Sigmoid colon (tissue), 4 donors: ENCODE measurements around the gene TMEM240.

Experiments
- CTCF ChIP-seq, 4 experiments: fragments of 450-650 bp in 3 of 4; fragments of 200-600 bp in 1 of 4; IDR thresholded peaks; one replicate each; pipeline ENCODE4 v1.5.1; 2016 to 2019; ENCODE audit warnings: antibody characterized with exemption in 4 of 4, mild to moderate bottlenecking in 3 of 4, moderate library complexity in 2 of 4
- EP300 ChIP-seq, 4 donors: sonication (generic); formaldehyde crosslinking; IDR thresholded peaks; one replicate each; pipeline ENCODE4 v1.6.1; 2017; ENCODE audit warnings: antibody characterized with exemption in 4 of 4
- POLR2A ChIP-seq, 2 donors: fragments of 450-650 bp; IDR thresholded peaks; one replicate each; pipeline ENCODE4 v1.6.1; 2016; ENCODE audit warnings: antibody characterized with exemption in 2 of 2, mild to moderate bottlenecking in 2 of 2, moderate library complexity in 2 of 2
- POLR2AphosphoS5 ChIP-seq, 4 donors: sonication (generic); formaldehyde crosslinking; IDR thresholded peaks; one replicate each; pipeline ENCODE4 v1.6.1; 2017; ENCODE audit warnings: antibody characterized with exemption in 4 of 4

GRCh38 chr1:1577367-1578011 lies 37.1 kb upstream of the TMEM240 start:
- TF ChIP-seq CTCF (IDR thresholded peaks at IDR 0.05), result no peak
- no peak for TF ChIP-seq EP300 (IDR thresholded peaks at IDR 0.05)
- TF ChIP-seq POLR2A (IDR thresholded peaks at IDR 0.05), result no peak
- no peak for TF ChIP-seq POLR2AphosphoS5 (IDR thresholded peaks at IDR 0.05)
